ENCODE data around the gene DNAJC4.

- TF ChIP-seq, protein P1, sequence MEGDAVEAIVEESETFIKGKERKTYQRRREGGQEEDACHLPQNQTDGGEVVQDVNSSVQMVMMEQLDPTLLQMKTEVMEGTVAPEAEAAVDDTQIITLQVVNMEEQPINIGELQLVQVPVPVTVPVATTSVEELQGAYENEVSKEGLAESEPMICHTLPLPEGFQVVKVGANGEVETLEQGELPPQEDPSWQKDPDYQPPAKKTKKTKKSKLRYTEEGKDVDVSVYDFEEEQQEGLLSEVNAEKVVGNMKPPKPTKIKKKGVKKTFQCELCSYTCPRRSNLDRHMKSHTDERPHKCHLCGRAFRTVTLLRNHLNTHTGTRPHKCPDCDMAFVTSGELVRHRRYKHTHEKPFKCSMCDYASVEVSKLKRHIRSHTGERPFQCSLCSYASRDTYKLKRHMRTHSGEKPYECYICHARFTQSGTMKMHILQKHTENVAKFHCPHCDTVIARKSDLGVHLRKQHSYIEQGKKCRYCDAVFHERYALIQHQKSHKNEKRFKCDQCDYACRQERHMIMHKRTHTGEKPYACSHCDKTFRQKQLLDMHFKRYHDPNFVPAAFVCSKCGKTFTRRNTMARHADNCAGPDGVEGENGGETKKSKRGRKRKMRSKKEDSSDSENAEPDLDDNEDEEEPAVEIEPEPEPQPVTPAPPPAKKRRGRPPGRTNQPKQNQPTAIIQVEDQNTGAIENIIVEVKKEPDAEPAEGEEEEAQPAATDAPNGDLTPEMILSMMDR (conservative IDR thresholded peaks at IDR 0.05 in 1 of 2, IDR thresholded peaks at IDR 0.05 in 1 of 2; ENCODE audit: low read depth in 1 of 2, low read length in 2 of 2) = no peak
- TF ChIP-seq EZH2 (IDR thresholded peaks at IDR 0.05; ENCODE audit: low read length, missing control alignments) = no peak
These were observed 19.4 kb downstream of the DNAJC4 start for GRCh38 chr11:64249563-64250414.

All from fibroblast of lung (primary cell).